ENCODE measurements around the gene ASPA. TPM values are rescaled to one million over a fixed set of nuclear protein-coding genes. Genes with fewer than 3 reads are reported as not detected.
A peak's percentile ranks its signal among the peaks of the same experiment; 100 is the strongest.
"Not testable (repeated sequence)": the region's sequence is repeated elsewhere in the genome, so short reads cannot be mapped to it uniquely, and the experiment has no call there.

ASPA gene
- 0.56 TPM for total RNA-seq

GRCh38 chr17:3475812-3476610 is at the start of gene ASPA:
Gene ASPA (plus strand): TSS chr17:3475997. CDS start chr17:3476160, 163 bp downstream.
- ATAC-seq, result peak; percentile 18

GRCh38 chr17:3433215-3433614 is 42.6 kb upstream of the ASPA start:
- ATAC-seq, result not testable (repeated sequence)

- ATAC-seq, result no peak
Measured at GRCh38 chr17:3433741-3434140, 42.1 kb upstream of the ASPA start, which contains the start of gene OR1E2. Gene OR1E2 (minus strand): TSS chr17:3433841. CDS start chr17:3433841, 0 bp downstream.

GRCh38 chr17:3438368-3438767 is 37.4 kb upstream of the ASPA start:
- no peak for ATAC-seq

- ATAC-seq, result no peak
Measured at GRCh38 chr17:3440451-3440850, 35.3 kb upstream of the ASPA start.

- ATAC-seq, result peak; percentile 26
Measured at GRCh38 chr17:3447625-3448024, 28.2 kb upstream of the ASPA start.

- ATAC-seq, result no peak
Measured at GRCh38 chr17:3448059-3448665, 27.6 kb upstream of the ASPA start.

GRCh38 chr17:3466355-3466754 is 9.4 kb upstream of the ASPA start:
- ATAC-seq, result not testable (repeated sequence)

GRCh38 chr17:3469529-3469928 is 6.3 kb upstream of the ASPA start:
- ATAC-seq, result no peak

- no peak for ATAC-seq
Measured at GRCh38 chr17:3471599-3471998, 4.2 kb upstream of the ASPA start, which contains the start of gene SPATA22. Gene SPATA22 (minus strand): TSS chr17:3471819. CDS start chr17:3469325, 2,494 bp downstream.

- no peak for ATAC-seq
Measured at GRCh38 chr17:3472137-3472536, 3.7 kb upstream of the ASPA start.

GRCh38 chr17:3474212-3474611 is 1.6 kb upstream of the ASPA start:
- ATAC-seq, result no peak

GRCh38 chr17:3475251-3475685 is 529 bp upstream of the ASPA start:
- ATAC-seq, result no peak

GRCh38 chr17:3479988-3480387 is 4.2 kb downstream of the ASPA start:
- ATAC-seq, result no peak

- ATAC-seq, result no peak
Measured at GRCh38 chr17:3482852-3483251, 7.1 kb downstream of the ASPA start.

GRCh38 chr17:3485481-3486068 is 9.8 kb downstream of the ASPA start:
- no peak for ATAC-seq

- ATAC-seq, result no peak
Measured at GRCh38 chr17:3497101-3497500, 21.3 kb downstream of the ASPA start.

- no peak for ATAC-seq
Measured at GRCh38 chr17:3501344-3501743, 25.5 kb downstream of the ASPA start.

- no peak for ATAC-seq
Measured at GRCh38 chr17:3502466-3502865, 26.7 kb downstream of the ASPA start.

GRCh38 chr17:3503285-3503684 is 27.5 kb downstream of the ASPA start:
- no peak for ATAC-seq

- ATAC-seq, result no peak
Measured at GRCh38 chr17:3505008-3505407, 29.2 kb downstream of the ASPA start.

GRCh38 chr17:3506054-3506453 is 30.3 kb downstream of the ASPA start:
- no peak for ATAC-seq

GRCh38 chr17:3507071-3507470 is 31.3 kb downstream of the ASPA start:
- no peak for ATAC-seq

- ATAC-seq, result no peak
Measured at GRCh38 chr17:3507869-3508268, 32.1 kb downstream of the ASPA start.

All from esophagus mucosa (tissue), 1 donor.